ENCODE results near the gene PITPNM3.
"Not testable (repeated sequence)": the region's sequence is repeated elsewhere in the genome, so short reads cannot be mapped to it uniquely, and the experiment has no call there.

The PITPNM3 gene

GRCh38 chr17:6482796-6483195, 73.6 kb downstream of the PITPNM3 start:
- not testable (repeated sequence) for DNase-seq (ENCODE audit: extremely low read depth in 1 of 2, low read depth in 1 of 2)

- DNase-seq (ENCODE audit: extremely low read depth in 1 of 2, low read depth in 1 of 2): no peak
Measured at GRCh38 chr17:6482105-6482455, 74.3 kb downstream of the PITPNM3 start.

GRCh38 chr17:6480303-6480675, 76.1 kb downstream of the PITPNM3 start:
- no peak for DNase-seq (ENCODE audit: extremely low read depth in 1 of 2, low read depth in 1 of 2)

GRCh38 chr17:6479622-6480302, 76.6 kb downstream of the PITPNM3 start:
- no peak for DNase-seq (ENCODE audit: extremely low read depth in 1 of 2, low read depth in 1 of 2)

- DNase-seq (ENCODE audit: extremely low read depth in 1 of 2, low read depth in 1 of 2): no peak
Measured at GRCh38 chr17:6478486-6478885, 77.9 kb downstream of the PITPNM3 start.

GRCh38 chr17:6477831-6478383, 78.4 kb downstream of the PITPNM3 start:
- no peak for DNase-seq (ENCODE audit: extremely low read depth in 1 of 2, low read depth in 1 of 2)

- DNase-seq (ENCODE audit: extremely low read depth in 1 of 2, low read depth in 1 of 2): no peak
Measured at GRCh38 chr17:6476810-6477179, 79.6 kb downstream of the PITPNM3 start.

GRCh38 chr17:6476076-6476809, 80.1 kb downstream of the PITPNM3 start:
- no peak for DNase-seq (ENCODE audit: extremely low read depth in 1 of 2, low read depth in 1 of 2)

- DNase-seq (ENCODE audit: extremely low read depth in 1 of 2, low read depth in 1 of 2): no peak
Measured at GRCh38 chr17:6475411-6475810, 80.9 kb downstream of the PITPNM3 start.

- no peak for DNase-seq (ENCODE audit: extremely low read depth in 1 of 2, low read depth in 1 of 2)
Measured at GRCh38 chr17:6474906-6475305, 81.4 kb downstream of the PITPNM3 start.

- no peak for DNase-seq (ENCODE audit: extremely low read depth in 1 of 2, low read depth in 1 of 2)
Measured at GRCh38 chr17:6474376-6474775, 82.0 kb downstream of the PITPNM3 start.

- DNase-seq (ENCODE audit: extremely low read depth in 1 of 2, low read depth in 1 of 2): peak; percentile 29 to 44
Measured at GRCh38 chr17:6473128-6473767, 83.1 kb downstream of the PITPNM3 start.

- DNase-seq (ENCODE audit: extremely low read depth in 1 of 2, low read depth in 1 of 2): no peak
Measured at GRCh38 chr17:6472517-6472916, 83.8 kb downstream of the PITPNM3 start.

GRCh38 chr17:6471531-6472465, 84.6 kb downstream of the PITPNM3 start:
- no peak for DNase-seq (ENCODE audit: extremely low read depth in 1 of 2, low read depth in 1 of 2)

- DNase-seq (ENCODE audit: extremely low read depth in 1 of 2, low read depth in 1 of 2): no peak
Measured at GRCh38 chr17:6470751-6471521, 85.4 kb downstream of the PITPNM3 start.

- DNase-seq (ENCODE audit: extremely low read depth in 1 of 2, low read depth in 1 of 2): no peak
Measured at GRCh38 chr17:6470146-6470718, 86.1 kb downstream of the PITPNM3 start.

GRCh38 chr17:6468051-6468790, 88.1 kb downstream of the PITPNM3 start:
- DNase-seq (ENCODE audit: extremely low read depth in 1 of 2, low read depth in 1 of 2): no peak

- no peak for DNase-seq (ENCODE audit: extremely low read depth in 1 of 2, low read depth in 1 of 2)
Measured at GRCh38 chr17:6467567-6467966, 88.8 kb downstream of the PITPNM3 start.
